SU-DHL-6 (cell line): ENCODE results near the gene HK2.

ENCODE experiments used
- H2AFZ ChIP-seq: fragments of 200-600 bp; sonication (generic); 2 replicates; pipeline ENCODE4 v1.6.1; 2014; ENCODE audit warnings: low read depth, mild to moderate bottlenecking, moderate library complexity, mixed read lengths, antibody characterized with exemption, low read length; ENCODE audit not compliant: severe bottlenecking
- H3F3A ChIP-seq: fragments of 200-600 bp; shearing (Covaris generic); 2 replicates; pipeline ENCODE4 v1.6.0; 2016; ENCODE audit warnings: antibody characterized with exemption, mild to moderate bottlenecking; ENCODE audit not compliant: insufficient read depth
- H3K27ac ChIP-seq: fragments of 200-600 bp; sonication (generic); 2 replicates; pipeline ENCODE4 v1.5.1; 2016; ENCODE audit warnings: low read depth, mild to moderate bottlenecking, low read length, moderate library complexity, mixed read lengths
- H3K27me3 ChIP-seq: fragments of 200-600 bp; sonication (generic), shearing (Covaris generic); 2 replicates; pipeline ENCODE4 v1.6.0; 2014; ENCODE audit warnings: mild to moderate bottlenecking, low read length
- H3K36me3 ChIP-seq: fragments of 200-600 bp; sonication (generic); 2 replicates; pipeline ENCODE4 v1.6.1; 2014; ENCODE audit warnings: mild to moderate bottlenecking, low read length, mixed read lengths
- H3K4me2 ChIP-seq: fragments of 300-600, 200-600 bp; shearing (Covaris generic), sonication (generic); 2 replicates; pipeline ENCODE4 v1.6.0; 2014; ENCODE audit warnings: low read length, low read depth, mild to moderate bottlenecking; ENCODE audit not compliant: poor library complexity, severe bottlenecking
- H3K4me3 ChIP-seq: fragments of 200-600 bp; sonication (generic); 2 replicates; pipeline ENCODE4 v1.5.1; 2014; ENCODE audit warnings: antibody characterized with exemption, low read length, mild to moderate bottlenecking, mixed read lengths; ENCODE audit not compliant: insufficient read depth, poor library complexity, severe bottlenecking
- H3K79me2 ChIP-seq: fragments of 200-600 bp; sonication (generic); 2 replicates; pipeline ENCODE4 v1.6.1; 2014; ENCODE audit warnings: mild to moderate bottlenecking, low read length, moderate library complexity; ENCODE audit not compliant: insufficient read depth
- H3K9ac ChIP-seq: fragments of 200-600 bp; sonication (generic); 2 replicates; pipeline ENCODE4 v1.7.0; 2014; ENCODE audit warnings: mild to moderate bottlenecking, low read length
- H3K9me2 ChIP-seq: fragments of 200-600 bp; sonication (generic); replicated peaks from 2 replicates; pipeline ENCODE4 v1.6.1; 2014; ENCODE audit warnings: low read length; ENCODE audit not compliant: insufficient read depth
- H3K9me3 ChIP-seq: fragments of 200-600 bp; sonication (generic); 2 replicates; pipeline ENCODE4 v1.6.1; 2014; ENCODE audit warnings: low read length, mixed read lengths; ENCODE audit not compliant: insufficient read depth
- H4K20me1 ChIP-seq: fragments of 200-600 bp; sonication (generic); 2 replicates; pipeline ENCODE4 v1.6.1; 2014; ENCODE audit warnings: low read depth, mild to moderate bottlenecking, antibody characterized with exemption, low read length, moderate library complexity, mixed read lengths
- CTCF ChIP-seq: fragments of 200-600 bp; sonication (generic); IDR thresholded peaks from one replicate; pipeline ENCODE4 v1.5.1; 2017; ENCODE audit warnings: antibody characterized with exemption, mild to moderate bottlenecking, low read length, moderate library complexity; ENCODE audit not compliant: insufficient read depth, poor library complexity, severe bottlenecking
- EZH2phosphoT487 ChIP-seq: fragments of 200-600 bp; sonication (generic), shearing (Covaris generic); conservative IDR thresholded peaks from 2 replicates; pipeline ENCODE4 v1.6.1; 2018; ENCODE audit warnings: mild to moderate bottlenecking, antibody characterized with exemption, low read length, moderate library complexity, mixed read lengths

The HK2 gene

DNA sequence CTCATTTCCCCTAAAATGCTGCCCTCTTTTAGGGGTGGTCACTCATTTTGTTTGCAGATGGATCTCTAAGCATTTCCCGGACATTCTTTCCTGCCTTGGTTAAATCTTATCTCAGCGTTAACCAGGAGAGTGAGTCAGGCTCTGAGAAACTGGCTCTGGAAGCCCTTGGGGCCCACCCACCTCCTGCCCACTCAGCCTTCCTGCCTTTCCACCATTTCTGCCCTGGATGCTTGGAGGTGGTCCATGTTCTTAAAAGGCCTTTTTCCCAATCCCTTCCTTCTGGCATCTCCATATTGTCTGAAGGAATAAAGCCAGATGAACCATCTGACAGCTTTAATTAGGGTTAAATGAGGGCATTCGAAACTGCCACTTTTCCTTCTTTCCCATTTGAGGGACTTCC, 9.5 kb downstream of the HK2 start:
- Histone ChIP-seq H3K27me3 (no peaks in the 10 kb centered on the region), H3K27ac (no peak overlapping the region), H3F3A (peaks cover 15% of the 10 kb centered on the region; the same call in 1 of the 2 replicates), H3K79me2 (peaks cover 95% of the 10 kb centered on the region), H3K9me3 (no peaks in the 10 kb centered on the region), H2AFZ (no peak overlapping the region), H3K4me2 (no peak overlapping the region), H3K9me2 (no peaks in the 10 kb centered on the region), H4K20me1 (peaks cover under 1% of the 10 kb centered on the region; the same call in 1 of the 2 replicates), H3K4me3 (no peak overlapping the region), H3K36me3 (no peaks in the 10 kb centered on the region), H3K9ac (no peak overlapping the region)
- TF ChIP-seq CTCF (no peak), EZH2phosphoT487 (no peak)

- no peaks in the 10 kb centered on the region for H3K36me3 ChIP-seq
- no peak overlapping the region for H2AFZ ChIP-seq
- H3K9me3 ChIP-seq = no peaks in the 10 kb centered on the region
- peaks cover 95% of the 10 kb centered on the region for H3K79me2 ChIP-seq
- H4K20me1 ChIP-seq = peaks cover 5% of the 10 kb centered on the region; the same call in 1 of the 2 replicates
- no peaks in the 10 kb centered on the region for H3K9me2 ChIP-seq
- no peaks in the 10 kb centered on the region for H3K27me3 ChIP-seq
- no peak overlapping the region for H3K4me2 ChIP-seq
- H3K27ac ChIP-seq = no peak overlapping the region
- TF ChIP-seq CTCF = no peak
- no peak for TF ChIP-seq EZH2phosphoT487
- no peak overlapping the region for H3K4me3 ChIP-seq
- peaks cover 18% of the 10 kb centered on the region; the same call in 1 of the 2 replicates for H3F3A ChIP-seq
- no peak overlapping the region for H3K9ac ChIP-seq
Measured at GRCh38 chr2:74843899-74844298, 10.0 kb downstream of the HK2 start.

GRCh38 chr2:74844752-74845151, 10.8 kb downstream of the HK2 start:
- peaks cover 25% of the 10 kb centered on the region; the same call in 1 of the 2 replicates for H3F3A ChIP-seq
- H3K9me2 ChIP-seq = no peaks in the 10 kb centered on the region
- no peak overlapping the region for H3K4me3 ChIP-seq
- no peaks in the 10 kb centered on the region for H3K9me3 ChIP-seq
- TF ChIP-seq CTCF (no peak), EZH2phosphoT487 (no peak)
- no peak overlapping the region for H2AFZ ChIP-seq
- no peak overlapping the region for H3K27ac ChIP-seq
- no peaks in the 10 kb centered on the region for H3K36me3 ChIP-seq
- H4K20me1 ChIP-seq = peaks cover 6% of the 10 kb centered on the region
- no peak overlapping the region for H3K4me2 ChIP-seq
- H3K9ac ChIP-seq = no peak overlapping the region
- peaks cover 97% of the 10 kb centered on the region for H3K79me2 ChIP-seq
- H3K27me3 ChIP-seq = no peaks in the 10 kb centered on the region
